ENCODE measurements around the gene IFIT1B.
"Not testable (repeated sequence)": the region's sequence is repeated elsewhere in the genome, so short reads cannot be mapped to it uniquely, and the experiment has no call there.

Gene IFIT1B

GRCh38 chr10:89379103-89379502, 1.2 kb downstream of the IFIT1B start:
- no peak for DNase-seq (ENCODE audit: low read depth, low spot score)

- DNase-seq (ENCODE audit: low read depth, low spot score) = no peak
Observed at GRCh38 chr10:89382757-89383156, 4.9 kb downstream of the IFIT1B start.

GRCh38 chr10:89384474-89385340, 6.9 kb downstream of the IFIT1B start:
- DNase-seq (ENCODE audit: low read depth, low spot score) = no peak

DNA sequence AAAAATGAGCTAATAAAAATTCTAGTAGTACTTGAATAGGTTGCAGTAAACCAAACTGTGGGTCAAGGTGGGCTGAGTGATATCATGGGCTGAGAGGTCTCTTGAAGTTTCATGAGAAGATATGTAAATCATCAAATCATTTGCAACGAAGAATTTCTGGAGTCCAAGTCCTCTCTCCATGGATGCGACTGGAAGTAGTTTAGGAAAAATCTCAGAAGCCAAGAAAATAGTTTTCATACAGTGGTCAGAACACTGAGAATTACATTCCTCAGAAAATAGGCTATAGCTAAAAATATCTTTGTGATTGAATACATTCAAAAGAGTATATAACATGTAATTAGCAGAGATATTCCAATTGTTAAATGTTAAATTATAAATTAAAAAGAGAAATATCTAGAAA, 10.9 kb downstream of the IFIT1B start:
- DNase-seq (ENCODE audit: low read depth, low spot score) = no peak

DNA sequence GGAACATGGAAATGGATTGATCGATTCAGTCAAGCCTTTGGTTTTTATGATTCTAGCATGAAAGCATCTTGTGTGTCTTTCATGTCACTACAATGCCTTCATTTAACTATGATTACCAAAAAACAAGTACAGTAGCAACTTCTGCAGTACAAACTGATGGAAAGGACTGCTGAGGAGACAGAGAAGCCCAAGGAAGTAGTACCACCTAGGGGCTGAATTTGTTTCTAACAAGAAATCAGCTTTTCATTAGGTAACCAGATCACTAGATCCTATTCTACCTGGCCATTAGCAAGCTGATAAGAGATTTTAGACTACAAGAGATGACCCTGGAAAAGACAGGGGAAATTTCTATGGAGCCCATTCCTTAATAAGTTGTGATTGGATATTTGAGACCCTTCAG, 11.4 kb downstream of the IFIT1B start:
- DNase-seq (ENCODE audit: low read depth, low spot score) = no peak

GRCh38 chr10:89390476-89391225, 12.8 kb downstream of the IFIT1B start:
- no peak for DNase-seq (ENCODE audit: low read depth, low spot score)

- not testable (repeated sequence) for DNase-seq (ENCODE audit: low read depth, low spot score)
Observed at GRCh38 chr10:89391226-89391576, 13.3 kb downstream of the IFIT1B start.

DNA sequence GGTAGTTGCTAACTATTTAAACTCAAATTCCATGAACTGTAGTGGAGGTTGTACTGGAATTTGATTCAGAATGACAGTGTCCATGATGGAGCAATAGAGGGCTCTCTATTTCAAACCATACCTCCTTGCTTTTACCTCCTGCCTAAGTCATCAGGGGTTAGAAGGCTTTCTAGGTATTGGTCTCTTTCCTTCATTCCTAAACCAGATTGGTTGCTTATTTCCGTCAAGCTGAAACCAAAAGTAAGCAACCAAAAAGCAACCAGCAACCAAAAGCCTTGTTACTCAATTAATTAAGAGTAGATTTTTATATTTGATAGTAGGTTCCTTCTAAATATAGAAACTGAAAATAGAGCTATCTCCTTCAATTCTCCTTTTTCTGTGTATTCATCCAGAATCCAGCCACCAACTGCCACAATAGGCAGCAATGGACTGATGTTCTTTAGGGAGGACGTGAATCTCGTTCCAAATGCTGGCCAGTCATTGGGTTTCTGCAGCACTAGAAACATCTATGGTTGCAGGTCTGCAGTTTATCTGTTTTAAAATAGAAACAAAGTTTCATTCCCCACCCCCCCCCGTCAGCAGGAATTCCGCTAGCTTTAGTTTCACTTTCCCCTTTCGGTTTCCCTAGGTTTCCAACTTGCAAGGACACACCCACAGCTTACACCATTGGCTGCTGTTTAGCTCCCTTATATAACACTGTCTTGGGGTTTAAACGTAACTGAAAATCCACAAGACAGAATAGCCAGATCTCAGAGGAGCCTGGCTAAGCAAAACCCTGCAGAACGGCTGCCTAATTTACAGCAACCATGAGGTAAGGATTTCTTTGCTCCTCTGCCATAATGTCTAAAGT, 14.3 kb downstream of the IFIT1B start, which contains the start of gene IFIT1:
TSS of gene IFIT1 (plus strand) at position 717 of the 850 bp plus-strand sequence. CDS start at position 807, 90 bp downstream.
- DNase-seq (ENCODE audit: low read depth, low spot score) = no peak

GRCh38 chr10:89392974-89393373, 15.1 kb downstream of the IFIT1B start:
- no peak for DNase-seq (ENCODE audit: low read depth, low spot score)

DNA sequence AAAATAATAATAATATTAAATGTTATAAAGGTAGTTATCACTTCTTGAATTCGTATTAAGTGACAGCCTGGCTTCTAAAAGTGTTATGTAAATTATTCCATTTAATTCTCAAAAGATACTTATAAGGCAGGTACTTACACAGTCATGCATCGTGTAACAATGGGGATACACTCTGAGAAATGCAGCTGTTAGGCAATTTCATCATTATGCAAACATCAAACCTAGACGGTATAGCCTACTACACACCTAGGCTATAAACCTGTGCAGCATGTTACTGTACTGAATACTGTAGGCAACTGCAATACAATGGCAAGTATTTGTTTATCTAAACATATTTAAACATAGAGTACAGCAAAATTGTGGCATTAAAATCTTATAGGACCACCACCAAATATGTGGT, 16.0 kb downstream of the IFIT1B start:
- no peak for DNase-seq (ENCODE audit: low read depth, low spot score)

DNA sequence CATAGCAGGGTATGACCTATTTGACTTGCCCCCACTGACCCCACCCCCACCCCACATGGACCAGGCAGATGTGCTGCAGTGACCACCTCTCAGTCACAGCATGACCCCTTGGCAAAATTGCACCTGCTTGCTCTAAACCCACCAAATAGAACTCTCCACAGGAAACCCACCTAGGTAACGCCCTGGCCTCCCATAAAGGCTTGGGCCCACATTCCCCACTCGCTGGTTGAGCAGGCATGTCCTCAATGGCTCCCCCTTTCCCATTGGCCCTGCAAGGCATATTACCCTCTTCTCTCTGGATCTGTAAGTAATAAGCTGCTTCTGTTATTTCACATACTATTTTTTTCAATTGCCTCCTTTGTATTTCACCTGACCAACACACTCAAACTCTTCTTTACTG, 17.3 kb downstream of the IFIT1B start:
- DNase-seq (ENCODE audit: low read depth, low spot score) = no peak

GRCh38 chr10:89398003-89398749, 20.3 kb downstream of the IFIT1B start:
- no peak for DNase-seq (ENCODE audit: low read depth, low spot score)

GRCh38 chr10:89399956-89400355, 22.1 kb downstream of the IFIT1B start:
- DNase-seq (ENCODE audit: low read depth, low spot score) = no peak

GRCh38 chr10:89403043-89403442, 25.2 kb downstream of the IFIT1B start:
- DNase-seq (ENCODE audit: low read depth, low spot score) = no peak

DNA sequence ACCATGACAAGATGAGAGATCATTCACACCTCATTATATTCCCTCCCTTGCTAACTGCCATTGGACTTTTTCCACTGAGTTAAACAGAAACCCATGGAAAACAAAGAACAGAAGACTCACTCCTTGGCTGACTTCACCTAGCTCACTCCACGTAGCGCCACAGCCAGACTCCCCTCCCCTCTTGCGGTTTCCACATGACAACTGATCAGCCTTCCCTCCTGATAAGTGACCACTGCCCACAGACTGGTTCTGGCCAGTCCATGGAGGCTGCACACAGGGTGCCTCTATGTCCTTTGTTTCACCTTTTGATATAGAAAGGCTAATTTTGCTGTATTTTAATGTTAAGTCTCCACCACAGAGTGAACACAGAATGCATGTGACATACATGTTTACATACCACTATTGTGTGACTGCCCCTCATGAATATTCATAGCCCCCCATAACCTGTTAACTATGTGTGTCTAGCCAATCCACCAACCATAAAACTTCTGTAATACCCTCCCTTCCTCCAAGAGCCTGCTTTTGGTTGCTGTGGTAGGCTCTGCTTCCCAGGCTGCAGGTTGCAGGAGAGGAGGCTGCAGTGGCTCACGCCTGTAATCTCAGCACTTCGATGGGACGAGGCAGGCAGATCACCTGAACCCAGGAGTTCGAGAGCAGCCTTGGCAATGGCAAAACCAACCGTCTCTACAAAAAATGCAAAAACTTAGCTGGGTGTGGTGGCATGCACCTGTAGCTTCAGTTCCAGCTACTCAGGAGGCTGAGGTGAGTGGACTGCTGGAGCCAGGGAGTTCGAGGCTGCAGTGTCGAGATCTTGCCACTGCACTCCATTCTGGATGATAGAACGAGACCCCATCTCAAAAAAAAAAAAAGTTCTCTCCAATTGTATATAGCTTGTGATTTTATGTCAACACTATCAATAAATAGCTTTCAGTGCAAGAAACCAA, 26.5 kb downstream of the IFIT1B start:
- no peak for DNase-seq (ENCODE audit: low read depth, low spot score)

DNA sequence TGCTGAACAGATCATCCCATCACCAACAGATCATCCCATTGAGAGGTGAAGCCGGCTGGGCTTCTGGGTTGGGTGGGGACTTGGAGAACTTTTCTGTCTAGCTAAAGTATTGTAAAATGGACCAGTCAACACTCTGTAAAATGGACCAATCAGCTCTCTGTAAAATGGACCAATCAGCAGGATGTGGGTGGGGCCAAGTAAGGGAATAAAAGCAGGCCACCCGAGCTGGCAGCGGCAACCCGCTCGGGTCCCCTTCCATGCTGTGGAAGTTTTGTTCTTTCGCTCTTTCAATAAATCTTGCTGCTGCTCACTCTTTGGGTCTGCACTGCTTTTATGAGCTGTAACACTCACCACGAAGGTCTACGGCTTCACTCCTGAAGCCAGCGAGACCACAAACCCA, 28.3 kb downstream of the IFIT1B start:
- DNase-seq (ENCODE audit: low read depth, low spot score) = not testable (repeated sequence)

GRCh38 chr10:89407792-89408191, 29.9 kb downstream of the IFIT1B start:
- not testable (repeated sequence) for DNase-seq (ENCODE audit: low read depth, low spot score)

DNA sequence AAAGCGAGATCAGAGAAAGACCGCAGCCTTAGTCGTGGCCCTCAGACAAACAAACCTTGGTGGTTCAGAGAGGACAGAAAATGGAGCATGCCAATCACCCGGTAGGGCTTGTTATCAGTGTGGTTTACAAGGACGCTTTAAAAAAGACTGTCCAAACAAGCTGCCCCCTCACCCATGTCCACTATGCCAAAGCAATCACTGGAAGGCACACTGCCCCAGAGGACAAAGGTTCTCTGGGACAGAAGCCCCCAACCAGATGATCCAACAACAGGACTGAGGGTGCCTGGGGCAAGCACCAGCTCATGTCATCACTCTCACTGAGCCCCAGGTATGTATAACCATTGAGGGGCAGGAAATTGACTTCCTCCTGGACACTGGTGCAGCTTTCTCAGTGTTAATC, 31.4 kb downstream of the IFIT1B start:
- DNase-seq (ENCODE audit: low read depth, low spot score) = not testable (repeated sequence)

- DNase-seq (ENCODE audit: low read depth, low spot score) = not testable (repeated sequence)
Observed at GRCh38 chr10:89410551-89410950, 32.7 kb downstream of the IFIT1B start.

DNA sequence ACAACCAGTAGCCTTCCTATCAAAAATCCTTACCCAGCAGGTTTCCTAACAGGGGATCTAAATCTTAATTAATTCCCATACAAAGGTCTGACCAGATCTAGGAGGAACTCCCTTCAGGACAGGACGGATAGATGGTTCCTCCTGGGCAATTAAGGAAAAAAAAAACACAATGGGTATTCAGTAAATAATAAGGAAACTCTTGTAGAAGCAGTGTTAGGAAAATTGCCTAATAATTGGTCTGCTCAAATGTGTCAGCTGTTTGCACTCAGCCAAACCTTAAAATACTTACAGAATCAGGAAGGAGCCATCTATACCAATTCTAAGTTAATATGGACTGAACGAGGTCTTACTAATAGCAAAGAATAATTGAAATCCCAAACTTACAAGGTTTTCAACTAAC, 33.3 kb downstream of the IFIT1B start:
- not testable (repeated sequence) for DNase-seq (ENCODE audit: low read depth, low spot score)
